ENCODE results near the gene NFYC.
A peak's percentile ranks its signal among the peaks of the same experiment; 100 is the strongest.

NFYC gene

DNA sequence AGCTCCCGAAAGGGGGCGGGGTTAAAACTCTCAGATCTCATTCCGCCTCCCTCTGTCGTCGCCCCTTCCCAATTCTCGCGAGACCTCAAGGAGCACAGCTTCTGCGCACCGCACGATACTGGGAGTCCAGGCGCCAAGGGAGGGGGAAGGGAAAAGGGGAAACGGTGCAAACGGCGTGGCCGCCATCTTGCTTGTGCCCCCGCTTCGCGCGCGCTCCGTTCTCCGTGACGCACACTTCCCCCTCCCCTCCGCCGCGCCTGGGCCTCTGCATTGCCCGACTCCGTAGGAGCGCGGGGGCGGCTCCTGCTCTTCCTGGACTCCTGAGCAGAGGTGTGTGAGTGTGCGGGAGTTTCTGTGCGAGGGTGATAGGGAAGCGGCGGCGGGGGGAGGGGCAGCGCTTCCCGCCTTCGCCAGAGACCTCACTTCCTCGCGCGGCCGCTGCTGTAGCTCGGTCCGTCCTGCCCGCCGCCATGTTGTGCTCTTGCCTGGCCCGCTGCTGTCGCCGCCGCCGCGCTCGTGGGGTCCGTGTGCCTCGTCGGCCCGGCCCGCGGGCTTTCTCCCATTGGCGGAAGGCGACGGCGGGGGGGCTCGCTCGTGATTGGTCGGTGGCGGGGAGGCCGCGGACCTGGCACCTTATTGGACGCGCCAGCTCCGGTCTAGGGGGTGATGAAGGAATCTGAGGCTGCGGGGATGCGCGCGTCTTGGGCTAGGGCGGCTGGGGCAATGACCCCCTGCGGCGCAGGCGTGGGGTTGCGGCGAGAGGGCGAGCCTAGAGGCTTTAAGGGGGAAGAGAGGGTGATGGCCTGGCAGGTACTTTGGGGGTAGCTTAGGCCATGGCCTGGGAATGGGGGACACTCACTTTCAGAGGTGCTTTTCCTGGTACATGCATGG is at the start of gene NFYC:
TSS of gene NFYC (plus strand) at position 167 of the 891 bp plus-strand sequence. CDS start 47,140 bp downstream, outside the sequence.
- DNase-seq (ENCODE audit: low read depth), result peak; percentile 91

DNA sequence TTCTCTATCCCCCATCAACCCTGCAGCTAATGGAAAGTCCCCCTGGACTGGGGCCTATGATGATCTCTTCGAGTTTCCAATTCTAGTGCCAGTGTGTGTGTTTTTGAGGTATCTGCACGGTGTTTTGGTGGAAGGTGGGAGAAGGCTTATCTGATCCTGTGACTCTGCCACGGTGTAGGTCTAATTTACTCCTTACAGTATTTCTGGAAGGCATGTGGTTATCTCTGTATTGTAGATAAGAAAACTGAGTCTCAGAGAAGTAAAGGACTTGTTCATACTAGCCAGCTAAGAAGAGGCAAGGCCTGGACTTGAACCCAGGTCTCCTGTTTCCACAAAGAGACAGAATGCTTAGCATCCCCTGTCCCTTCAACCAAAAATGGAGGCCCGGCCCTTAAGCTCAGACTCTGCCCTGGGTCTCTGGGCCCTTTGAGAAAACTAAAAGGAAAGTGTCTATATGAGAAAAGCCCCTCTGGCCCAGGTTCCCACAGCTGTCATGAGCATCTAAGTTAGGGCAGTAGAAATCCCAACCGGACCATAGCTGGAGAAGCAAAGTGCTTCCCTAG is 46.3 kb upstream of the NFYC start:
- no peak for DNase-seq (ENCODE audit: low read depth)

DNA sequence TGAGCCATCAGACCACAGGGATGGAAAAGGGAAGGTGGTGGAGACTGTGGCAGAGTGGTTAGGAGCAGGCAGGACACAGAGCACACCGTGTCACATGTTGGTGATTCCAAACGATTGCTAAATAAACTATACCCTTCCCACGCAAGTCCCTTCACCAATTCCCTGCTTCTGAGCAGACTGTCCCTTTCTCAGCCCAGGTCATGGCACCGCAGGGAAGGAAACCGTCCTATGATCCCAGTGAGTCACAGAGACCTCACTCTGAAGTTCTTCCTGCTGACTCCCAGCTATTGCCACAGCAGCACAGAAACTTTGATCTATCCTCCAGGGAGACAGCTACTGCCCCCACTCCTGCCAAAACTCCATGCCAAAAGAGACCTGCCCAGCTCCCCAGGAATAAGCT is 45.2 kb upstream of the NFYC start:
- no peak for DNase-seq (ENCODE audit: low read depth)

DNA sequence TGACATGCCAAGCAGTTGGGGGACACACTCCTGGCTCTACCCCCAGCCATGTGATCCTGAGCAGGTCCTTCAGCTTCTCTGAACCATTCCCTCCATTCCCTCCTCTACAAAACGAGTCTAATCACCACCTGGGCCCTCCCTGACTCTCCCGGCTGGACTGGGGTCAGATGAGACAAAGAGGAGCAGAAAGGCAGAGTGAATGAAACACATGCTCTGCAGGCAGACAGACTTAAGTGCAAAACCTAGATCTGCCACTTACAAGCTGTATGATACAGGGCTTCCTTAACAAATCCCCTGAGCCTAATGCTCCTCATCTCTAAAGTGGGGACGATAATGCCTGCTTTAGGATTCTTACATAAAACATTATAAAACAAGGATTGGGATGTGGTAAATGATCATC is 43.3 kb upstream of the NFYC start:
- DNase-seq (ENCODE audit: low read depth), result no peak

DNA sequence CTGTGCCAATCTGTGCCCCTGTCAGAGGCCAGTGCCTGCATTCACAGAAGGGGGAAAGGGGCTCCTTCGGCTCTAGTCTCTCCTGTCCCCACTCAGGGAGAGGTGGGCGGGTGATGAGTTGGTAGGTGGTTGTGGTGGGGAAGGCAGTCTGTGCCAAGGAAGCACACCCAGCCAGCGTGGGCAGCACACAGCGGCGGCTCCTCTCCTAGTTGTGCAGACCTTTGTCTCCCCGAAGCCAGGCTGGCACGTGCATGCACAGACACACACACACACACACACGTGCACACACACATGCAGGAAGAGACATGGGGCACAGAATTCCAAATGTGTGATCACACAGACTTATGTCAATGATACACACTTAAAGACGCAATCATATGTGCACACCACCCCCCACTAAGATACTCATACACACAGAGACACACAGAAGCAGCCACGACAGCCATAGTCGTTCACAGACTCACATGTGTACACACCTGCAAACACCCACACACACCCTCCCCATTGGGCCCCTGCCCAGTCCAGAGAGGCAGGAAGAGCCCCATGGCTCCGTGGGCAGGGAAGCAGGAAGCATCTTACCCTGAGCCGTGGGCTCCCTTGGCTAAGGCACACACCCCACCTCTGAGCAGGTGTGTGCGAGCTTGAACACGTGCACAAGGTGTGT is 42.4 kb upstream of the NFYC start:
- DNase-seq (ENCODE audit: low read depth), result no peak

DNA sequence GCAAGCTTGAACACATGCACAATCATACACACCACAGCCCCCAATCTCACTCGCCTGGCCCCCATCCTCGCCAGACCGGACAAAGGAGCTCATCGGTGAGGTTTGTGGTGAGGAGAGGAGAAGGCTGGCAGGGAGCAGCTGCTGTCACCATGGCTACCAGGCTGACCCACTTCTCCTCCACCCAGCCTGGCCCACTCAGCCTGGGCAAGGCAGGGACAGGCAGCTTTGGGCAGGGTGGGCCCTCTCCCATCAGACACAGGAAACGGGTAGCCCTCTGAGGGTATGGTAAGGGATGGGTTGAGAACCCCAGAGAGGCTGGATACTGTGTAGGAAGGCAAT is 41.9 kb upstream of the NFYC start:
- no peak for DNase-seq (ENCODE audit: low read depth)

DNA sequence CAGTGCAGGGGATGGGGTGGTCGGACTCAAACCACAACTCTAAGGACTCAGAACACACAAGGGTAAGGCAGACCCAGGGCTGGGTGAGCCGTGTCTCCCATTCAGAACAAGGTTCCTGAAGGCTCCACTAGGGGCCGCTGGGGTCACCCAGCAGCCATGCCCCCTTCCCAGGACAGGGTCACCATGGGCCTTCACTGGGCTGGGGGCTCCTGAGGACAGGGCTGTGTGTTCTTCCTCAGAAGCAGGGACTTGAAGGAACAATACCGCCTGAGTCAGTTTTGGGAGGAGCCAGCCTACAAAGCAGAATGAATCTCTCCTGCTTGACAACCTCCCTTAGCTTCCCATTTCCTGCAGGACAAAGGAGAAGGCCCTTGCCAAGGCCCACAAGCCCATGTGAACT is 41.4 kb upstream of the NFYC start:
- DNase-seq (ENCODE audit: low read depth), result no peak

DNA sequence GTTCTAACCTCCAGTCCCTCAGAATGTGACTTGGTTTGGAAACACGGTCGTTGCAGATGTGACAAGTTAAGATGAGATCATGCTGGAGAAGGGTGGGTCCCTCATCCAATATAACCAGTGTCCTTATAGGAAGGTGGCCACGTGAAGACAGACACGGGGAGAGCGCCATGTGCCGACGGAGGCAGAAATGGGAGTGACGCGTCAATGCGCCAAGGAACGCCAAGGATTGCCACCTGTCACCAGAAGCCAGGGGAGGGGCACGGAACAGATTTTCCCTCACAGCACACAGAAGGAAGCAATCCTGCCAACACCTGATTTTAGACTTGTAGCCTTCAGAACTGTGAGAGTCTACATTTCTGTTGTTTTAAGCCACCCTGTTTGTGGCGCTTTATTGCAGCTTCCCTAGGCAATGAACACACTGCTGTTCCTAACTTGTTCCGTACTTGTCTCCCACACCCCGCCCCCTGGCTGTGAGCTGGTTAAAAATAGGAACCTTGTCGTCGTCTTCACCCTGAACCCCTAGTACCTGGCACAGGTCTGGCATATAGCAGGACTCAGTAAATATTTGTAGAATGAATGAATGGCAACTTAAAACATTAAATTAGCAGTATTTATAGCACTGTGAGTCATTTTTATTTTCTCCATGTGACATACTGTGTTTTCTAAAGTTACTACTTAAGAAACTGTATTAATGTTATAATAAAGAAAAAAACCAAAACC is 40.2 kb upstream of the NFYC start:
- DNase-seq (ENCODE audit: low read depth), result no peak

DNA sequence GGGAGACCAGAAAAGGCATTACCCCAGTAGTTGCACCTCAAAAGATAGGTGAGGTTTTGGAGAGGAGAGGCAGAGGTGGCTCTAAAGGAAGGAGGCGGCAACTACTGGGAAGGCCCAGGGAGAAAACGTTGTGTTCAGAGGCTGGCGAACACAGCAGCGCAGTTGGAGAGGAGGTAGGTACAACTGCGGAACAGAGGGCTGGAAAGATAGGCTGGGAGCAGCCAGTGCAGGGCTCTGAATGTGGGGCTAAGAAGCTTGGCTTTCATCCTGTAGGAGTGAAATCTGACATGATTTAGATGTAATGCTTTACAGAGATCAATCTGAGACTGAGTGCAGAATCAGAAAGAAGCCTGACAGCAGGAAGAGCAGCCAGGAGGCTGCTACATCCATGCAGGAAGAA is 39.0 kb upstream of the NFYC start:
- DNase-seq (ENCODE audit: low read depth), result no peak

DNA sequence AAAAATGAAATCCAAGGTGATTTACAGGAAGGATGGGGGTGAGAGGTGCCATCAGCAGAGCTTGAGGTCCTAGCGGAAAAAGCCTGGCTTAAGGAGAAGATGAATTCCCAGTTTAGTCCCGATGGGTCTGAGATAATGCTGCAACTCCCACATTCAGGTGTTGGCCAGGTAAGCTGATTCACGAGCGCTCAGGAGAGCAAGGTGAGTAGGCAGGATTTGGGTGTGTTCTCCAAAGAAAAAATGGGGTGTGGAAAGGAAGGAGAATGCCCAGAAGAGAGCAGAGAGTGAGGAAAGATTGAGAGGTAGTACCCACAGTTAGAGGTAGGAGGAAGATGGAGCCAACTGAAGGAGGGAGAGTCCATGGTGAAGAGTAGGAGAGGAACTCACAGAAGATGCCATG is 38.5 kb upstream of the NFYC start:
- DNase-seq (ENCODE audit: low read depth), result no peak

DNA sequence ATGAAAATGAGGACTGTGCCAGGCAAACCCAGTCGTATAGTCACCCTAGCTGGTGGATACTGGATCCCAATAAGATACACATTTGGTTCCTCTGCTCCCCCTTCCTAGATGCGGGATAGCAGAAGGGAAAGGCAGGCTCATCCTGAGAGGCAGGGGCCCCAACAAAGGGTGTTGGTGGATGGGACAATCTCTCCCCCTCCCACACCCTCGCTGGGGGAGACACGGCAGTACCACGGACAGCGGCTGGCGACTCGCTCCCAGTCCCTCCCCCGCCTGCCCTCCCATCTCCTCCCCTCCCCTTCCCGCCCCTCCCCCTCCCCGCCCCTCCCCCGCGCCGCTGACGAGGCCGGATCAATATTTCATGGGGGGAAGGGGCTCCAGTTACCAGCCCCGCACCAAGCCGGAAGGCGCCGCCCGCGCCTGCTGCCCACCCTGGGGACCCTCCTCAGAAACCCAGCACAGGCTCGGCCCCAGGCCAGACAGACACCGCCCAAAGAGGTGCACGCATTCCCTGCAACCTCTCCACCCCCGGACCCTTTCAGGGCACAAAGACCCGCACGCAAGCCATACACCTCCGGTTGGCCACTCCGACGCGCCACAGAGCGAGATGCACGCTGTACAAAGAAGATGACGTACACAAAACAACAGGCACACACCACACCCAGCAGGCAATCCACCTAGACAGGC is 37.5 kb upstream of the NFYC start:
- DNase-seq (ENCODE audit: low read depth), result no peak

DNA sequence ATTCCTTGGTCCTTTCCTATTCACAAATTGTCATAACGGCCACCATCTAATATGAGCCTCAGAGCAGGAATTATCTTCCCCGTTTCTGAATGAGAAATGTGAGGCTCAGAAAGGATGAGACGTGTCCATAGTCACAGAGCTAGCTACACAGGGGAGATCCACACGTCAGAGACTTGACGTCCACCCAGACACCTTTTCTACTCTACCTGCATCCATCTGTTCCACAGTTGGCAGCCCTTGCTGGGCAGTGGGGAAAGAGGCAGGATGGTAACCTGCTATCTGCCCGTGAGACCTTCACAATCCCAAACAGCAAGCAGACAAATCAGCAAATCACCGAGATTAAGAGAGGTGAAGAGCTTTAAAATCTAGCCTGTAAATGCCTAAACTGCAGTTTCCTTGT is 34.5 kb upstream of the NFYC start:
- no peak for DNase-seq (ENCODE audit: low read depth)

DNA sequence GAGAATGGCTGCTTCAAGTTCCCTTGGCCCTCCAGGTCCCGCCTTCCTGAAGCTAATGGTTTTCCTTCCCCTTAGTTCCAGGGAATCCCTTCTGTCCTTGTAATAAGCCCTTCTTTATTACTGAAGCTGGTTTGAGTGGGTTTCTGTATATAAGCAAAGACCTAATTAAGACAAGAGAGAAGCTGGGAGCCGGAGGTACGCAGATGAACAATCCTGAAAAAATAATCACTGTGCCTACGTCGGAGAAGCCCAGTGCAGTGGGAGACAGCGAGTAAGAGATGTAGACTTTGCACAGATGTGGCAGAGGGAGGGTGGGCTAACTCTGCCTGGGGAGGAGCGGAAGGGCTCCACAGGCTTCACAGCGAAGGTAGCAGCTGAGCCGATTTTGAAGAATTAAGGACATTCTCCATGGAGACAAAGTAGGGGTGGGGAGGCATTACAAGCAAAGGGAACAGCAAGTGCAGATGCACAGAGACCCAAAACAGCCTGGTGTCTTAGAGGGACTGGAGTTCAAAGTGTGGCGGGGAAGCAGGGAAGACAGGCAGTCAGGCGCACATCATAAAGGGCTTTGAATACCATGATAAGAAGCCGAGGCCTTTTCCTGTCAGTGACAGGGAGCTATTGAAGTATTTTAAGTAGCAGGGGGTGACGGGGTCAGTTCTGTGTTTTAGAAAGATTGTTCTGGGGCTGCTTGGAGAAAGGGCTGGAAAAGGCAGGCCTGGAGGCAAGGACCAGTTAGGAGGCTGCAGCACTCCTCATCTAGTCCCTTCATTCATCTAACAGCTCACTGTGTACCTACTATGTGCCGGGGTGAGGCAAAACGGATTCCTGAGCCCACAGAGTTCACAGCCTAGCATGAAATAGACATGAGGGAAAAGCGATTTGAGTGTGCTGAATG is 32.5 kb upstream of the NFYC start:
- DNase-seq (ENCODE audit: low read depth), result no peak

DNA sequence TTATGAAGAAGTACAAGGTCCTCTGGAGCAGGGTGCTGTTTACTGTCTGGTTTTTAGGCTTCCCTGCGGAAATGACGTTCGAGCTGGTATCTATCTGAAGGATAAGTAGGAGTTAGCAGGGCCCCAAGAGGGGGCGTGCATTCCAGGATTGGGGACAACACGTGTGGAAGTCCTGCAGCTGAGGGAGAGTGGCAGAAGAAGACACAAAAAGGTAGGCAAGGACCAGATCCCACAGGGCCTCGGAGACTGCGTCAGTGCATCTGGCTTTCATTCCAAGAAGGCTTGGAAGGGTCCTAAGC is 31.9 kb upstream of the NFYC start:
- DNase-seq (ENCODE audit: low read depth), result no peak

DNA sequence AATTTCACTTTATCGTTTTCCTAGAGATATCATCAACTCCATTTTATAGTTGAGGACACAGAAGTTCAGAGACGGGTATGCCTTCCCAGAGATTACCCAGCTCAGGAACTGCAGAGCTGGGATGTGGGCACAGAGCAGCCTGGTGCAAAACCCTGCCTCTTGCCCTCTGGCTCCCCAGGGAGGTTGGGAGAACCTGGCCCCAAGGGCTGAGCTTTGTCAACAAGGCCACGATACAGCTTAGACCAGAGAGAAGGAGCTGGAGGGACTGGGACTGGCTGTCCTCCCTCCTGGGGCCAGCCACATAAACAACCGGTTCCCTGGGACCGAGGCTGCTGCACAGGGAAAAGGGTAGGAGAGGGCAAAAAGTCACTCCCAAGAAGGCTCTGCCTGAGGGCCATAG is 29.8 kb upstream of the NFYC start:
- DNase-seq (ENCODE audit: low read depth), result no peak

DNA sequence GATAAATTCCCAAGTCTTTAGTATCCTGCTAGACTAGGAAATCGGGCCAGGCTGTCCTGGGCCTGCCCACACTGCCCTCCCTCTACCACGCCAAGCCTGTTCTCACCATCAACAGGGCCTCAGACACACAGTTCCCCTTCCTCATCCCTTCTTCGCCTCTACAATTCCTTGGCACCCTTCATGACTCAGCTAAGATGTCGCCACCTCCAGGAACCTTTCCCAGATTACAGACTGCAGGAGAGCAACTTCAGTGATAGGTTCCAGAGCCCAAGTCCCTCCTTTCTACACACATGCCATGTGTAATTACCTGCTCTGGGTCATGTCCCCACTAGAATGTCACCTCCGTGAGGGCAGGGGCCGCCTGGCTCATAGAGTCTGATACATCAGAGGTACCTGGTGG is 29.4 kb upstream of the NFYC start:
- DNase-seq (ENCODE audit: low read depth), result no peak

DNA sequence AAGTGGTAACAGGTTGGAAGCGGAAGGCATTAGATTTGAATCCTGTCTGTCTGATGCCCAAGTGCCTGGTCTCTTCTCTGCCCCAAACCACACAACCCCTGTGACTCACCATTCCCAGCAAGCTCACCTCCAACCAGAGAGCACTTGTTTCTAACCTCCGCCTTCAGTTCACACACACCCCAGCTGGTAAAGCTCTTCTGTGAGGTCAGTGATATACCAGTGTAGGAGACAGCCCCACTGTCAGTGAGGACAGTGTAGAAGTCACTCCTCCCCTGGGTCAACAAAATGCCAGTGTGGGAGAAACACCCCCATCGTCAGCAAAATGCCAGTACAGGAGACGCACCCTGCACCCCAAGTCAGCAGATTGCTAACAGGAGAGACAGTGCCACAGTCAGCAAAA is 28.6 kb upstream of the NFYC start:
- DNase-seq (ENCODE audit: low read depth), result peak; percentile 3

DNA sequence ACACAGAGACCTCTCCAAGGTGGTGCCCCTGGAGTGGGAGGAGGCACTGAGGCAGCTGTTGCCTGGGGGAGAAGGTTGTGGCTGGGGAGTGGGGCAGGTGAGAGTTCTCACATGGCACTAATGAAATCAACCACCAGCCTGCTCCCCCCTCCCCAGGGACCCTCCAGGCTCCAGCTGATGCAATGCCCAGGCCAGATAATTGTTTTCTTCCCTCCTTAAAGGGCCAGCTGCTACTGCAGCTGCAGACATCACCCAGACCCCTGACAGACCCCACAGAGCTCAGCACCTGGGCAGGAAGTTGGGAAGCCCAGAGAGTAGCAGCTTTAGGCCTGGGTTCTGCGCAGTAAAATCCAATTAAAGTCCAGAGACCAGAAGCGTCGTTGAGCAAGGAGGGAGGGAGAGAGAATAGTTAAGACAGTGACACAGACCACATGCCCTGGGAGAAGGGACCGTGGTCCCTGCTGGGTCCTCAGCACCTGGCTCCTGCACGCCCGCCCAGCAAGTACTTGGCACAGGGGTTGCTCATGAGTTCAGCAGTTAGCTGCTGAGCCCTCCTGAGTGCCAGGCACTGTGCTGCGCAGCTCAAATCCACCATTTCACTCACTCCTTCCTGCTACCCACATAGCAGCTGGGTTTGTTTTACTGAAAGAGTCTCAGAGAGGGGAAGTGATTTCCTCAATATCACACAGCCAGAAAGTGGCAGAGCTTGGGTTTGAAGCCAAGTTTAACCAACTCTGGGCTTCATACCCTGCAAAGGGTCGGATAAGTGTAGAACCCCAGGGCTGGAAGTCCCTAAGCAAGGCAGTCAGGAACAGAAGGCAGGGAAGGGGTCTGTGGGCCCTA is 28.0 kb upstream of the NFYC start:
- no peak for DNase-seq (ENCODE audit: low read depth)

DNA sequence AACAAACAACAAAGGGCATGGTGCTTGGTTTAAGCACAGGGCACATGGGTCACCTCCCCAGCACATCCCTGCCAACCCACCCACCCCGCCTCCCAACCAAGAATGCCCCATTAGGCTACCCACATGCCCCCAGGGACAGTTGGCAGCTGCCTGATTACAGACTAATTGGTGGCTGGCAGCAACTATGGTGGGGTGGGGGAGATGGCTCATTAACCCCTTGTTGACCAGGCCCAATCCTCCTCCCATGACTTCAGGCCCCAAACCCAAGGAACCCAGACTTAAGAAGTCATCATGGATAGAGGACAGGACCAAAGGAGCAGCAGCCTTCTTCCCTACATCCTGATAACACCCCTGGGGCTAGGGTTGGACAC is 27.4 kb upstream of the NFYC start:
- no peak for DNase-seq (ENCODE audit: low read depth)

DNA sequence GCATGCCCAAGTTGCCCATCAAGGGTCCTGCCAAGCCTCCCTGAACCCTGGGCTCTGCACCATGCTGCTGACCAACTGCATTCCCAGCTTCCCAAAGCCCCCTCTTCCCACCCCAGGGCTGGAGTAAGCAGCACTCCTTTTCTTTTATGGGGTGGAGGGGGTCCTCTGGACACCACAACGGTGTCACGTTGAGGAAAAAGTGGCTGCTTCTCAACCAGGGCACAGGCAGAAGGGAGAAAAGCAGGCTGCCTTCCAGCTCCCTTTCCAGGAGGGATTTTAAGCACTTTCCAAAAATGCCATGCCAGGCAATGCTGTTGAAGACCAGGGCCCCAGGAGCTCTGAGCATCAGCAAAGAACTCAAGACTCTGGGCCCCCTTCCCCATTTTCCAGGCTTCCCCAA is 26.7 kb upstream of the NFYC start:
- DNase-seq (ENCODE audit: low read depth), result no peak

Data from non-pigmented ciliary epithelial cell (primary cell).